Chondrocyte (in vitro differentiated cells): Measurements from ENCODE around the gene DNAH7. TPM values are rescaled to one million over a fixed set of nuclear protein-coding genes. Genes with fewer than 3 reads are reported as not detected.
A peak's percentile ranks its signal among the peaks of the same experiment; 100 is the strongest.

Source experiments
- DNase-seq: peaks from one replicate; pipeline ENCODE4 v3.0.0; 2021; ENCODE audit warnings: mixed read lengths, low spot score
- H3K27ac Mint-ChIP-seq: one replicate; pipeline ENCODE4 v1.8.0; 2021; ENCODE audit warnings: mild to moderate bottlenecking, moderate library complexity, mixed read lengths; ENCODE audit not compliant: unreplicated experiment
- H3K27me3 Mint-ChIP-seq: 2 replicates; pipeline ENCODE4 v1.8.0; 2021; ENCODE audit warnings: low read depth, mixed read lengths
- H3K36me3 Mint-ChIP-seq: 2 replicates; pipeline ENCODE4 v1.8.0; 2021; ENCODE audit warnings: low read depth, mixed read lengths
- H3K4me1 Mint-ChIP-seq: 2 replicates; pipeline ENCODE4 v1.8.0; 2021; ENCODE audit warnings: low read depth, mild to moderate bottlenecking, mixed read lengths
- H3K4me3 Mint-ChIP-seq: one replicate; pipeline ENCODE4 v1.8.0; 2021; ENCODE audit warnings: mild to moderate bottlenecking, moderate library complexity, mixed read lengths; ENCODE audit not compliant: unreplicated experiment
- H3K9me3 Mint-ChIP-seq: 2 replicates; pipeline ENCODE4 v1.8.0; 2021; ENCODE audit warnings: low read depth, mixed read lengths
- total RNA-seq: library from RNA; stranded (reverse); gene quantifications from 3 replicates; pipeline ENCODE4 v1.2.1, GENCODE V29; 2021
- TF ChIP-seq, protein P1 (sequence below): fragments of 200-600 bp; sonication (generic); IDR thresholded peaks from 2 replicates; pipeline ENCODE4 v1.5.0; 2021; ENCODE audit warnings: antibody characterized with exemption, mild to moderate bottlenecking, moderate library complexity

DNAH7 gene
- total RNA-seq, 1 donor from 2014 or later = 0.20 TPM

DNA sequence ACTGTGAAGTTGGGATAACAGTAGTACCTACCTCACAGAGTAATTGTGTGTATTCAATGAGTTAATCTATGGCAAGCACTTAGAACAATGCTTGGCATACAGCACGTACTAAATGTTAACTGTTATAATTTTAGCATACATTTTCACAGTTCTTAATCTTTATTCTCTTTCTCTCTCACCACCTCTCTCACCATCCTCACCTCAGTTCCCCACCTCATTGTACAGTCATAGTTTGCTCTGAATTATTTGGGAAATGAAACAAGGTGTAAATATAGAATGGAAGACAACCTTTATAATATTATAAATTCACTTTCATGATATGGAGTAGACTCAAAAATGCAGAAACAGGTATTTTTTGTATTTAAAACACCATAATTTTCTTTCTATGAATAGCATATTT lies 40.0 kb upstream of the DNAH7 start:
- H3K27ac Mint-ChIP-seq = no peak overlapping the region
- no peak for DNase-seq
- no peak overlapping the region for H3K4me3 Mint-ChIP-seq
- H3K9me3 Mint-ChIP-seq = no peaks in the 10 kb centered on the region
- H3K36me3 Mint-ChIP-seq = no peaks in the 10 kb centered on the region
- H3K27me3 Mint-ChIP-seq = no peaks in the 10 kb centered on the region
- peaks cover 49% of the 10 kb centered on the region for H3K4me1 Mint-ChIP-seq
- TF ChIP-seq, protein P1, sequence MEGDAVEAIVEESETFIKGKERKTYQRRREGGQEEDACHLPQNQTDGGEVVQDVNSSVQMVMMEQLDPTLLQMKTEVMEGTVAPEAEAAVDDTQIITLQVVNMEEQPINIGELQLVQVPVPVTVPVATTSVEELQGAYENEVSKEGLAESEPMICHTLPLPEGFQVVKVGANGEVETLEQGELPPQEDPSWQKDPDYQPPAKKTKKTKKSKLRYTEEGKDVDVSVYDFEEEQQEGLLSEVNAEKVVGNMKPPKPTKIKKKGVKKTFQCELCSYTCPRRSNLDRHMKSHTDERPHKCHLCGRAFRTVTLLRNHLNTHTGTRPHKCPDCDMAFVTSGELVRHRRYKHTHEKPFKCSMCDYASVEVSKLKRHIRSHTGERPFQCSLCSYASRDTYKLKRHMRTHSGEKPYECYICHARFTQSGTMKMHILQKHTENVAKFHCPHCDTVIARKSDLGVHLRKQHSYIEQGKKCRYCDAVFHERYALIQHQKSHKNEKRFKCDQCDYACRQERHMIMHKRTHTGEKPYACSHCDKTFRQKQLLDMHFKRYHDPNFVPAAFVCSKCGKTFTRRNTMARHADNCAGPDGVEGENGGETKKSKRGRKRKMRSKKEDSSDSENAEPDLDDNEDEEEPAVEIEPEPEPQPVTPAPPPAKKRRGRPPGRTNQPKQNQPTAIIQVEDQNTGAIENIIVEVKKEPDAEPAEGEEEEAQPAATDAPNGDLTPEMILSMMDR = no peak

DNA sequence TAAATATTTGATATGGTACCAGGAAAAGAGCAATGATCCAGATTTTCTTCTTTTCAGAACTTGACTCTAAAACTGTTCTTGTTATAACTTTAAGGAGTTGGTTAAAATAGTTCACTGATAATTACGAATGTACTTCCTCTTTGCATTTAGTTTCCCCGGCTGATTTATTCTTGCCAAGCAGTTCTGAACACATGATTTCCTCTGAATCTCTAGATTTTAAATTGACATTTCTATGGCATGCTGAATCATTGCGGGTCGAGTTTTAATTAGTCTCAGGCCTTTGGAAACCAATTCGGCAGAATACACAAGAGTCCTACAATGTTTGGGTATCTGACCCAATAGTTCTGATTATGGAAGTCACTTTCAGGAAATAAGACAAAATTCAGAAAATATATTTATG lies 37.3 kb upstream of the DNAH7 start:
- Mint-ChIP-seq H3K4me3 (no peak overlapping the region), H3K9me3 (peaks cover 2% of the 10 kb centered on the region), H3K27ac (peak overlapping the region; percentile 52), H3K4me1 (peaks cover 47% of the 10 kb centered on the region), H3K27me3 (no peaks in the 10 kb centered on the region), H3K36me3 (no peaks in the 10 kb centered on the region)
- TF ChIP-seq, protein P1 = no peak
- no peak for DNase-seq

DNA sequence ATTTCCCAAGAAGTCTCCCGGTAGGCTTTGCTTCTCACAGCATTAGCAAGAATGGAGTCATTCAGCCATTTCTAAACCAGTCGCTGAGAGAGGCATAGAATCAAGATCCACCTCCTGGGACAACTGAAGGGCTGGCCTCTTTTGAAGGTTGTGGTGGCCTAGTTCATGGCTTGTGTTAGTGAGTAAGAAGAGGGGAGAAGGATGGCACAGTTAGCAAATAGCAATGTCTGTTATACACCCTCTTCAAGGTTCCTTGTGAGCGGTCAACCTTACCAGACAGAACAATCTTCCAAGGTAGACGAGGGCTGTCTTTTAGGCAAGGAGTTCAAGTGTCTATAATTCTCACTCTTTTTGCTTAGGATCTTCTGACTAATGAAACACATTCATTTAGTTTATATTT lies 35.4 kb upstream of the DNAH7 start:
- TF ChIP-seq, protein P1 = no peak
- Mint-ChIP-seq H3K36me3 (no peaks in the 10 kb centered on the region), H3K27me3 (no peaks in the 10 kb centered on the region), H3K27ac (no peak overlapping the region), H3K9me3 (peaks cover 2% of the 10 kb centered on the region), H3K4me3 (no peak overlapping the region), H3K4me1 (peaks cover 57% of the 10 kb centered on the region)
- DNase-seq = no peak

DNA sequence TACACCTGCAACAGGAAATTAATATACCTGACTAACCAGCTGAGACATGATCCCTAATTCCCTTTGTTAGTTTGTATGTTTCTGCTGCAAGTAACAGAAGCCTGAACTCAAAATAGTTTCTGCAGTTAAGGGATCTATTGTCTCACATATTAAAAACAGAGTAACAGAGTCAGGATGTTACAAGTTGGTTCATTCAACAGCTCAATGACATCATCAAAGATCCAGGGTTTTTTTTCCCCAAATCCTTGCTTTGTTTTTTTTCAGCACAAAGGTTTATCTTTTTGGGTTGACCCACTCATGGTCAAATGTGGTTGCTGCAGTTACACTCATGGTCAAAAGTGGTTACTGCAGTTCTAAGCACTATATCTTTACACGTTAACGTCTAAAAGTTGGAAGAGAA lies 35.0 kb upstream of the DNAH7 start:
- H3K27ac Mint-ChIP-seq = no peak overlapping the region
- H3K36me3 Mint-ChIP-seq = no peaks in the 10 kb centered on the region
- H3K9me3 Mint-ChIP-seq = peaks cover 2% of the 10 kb centered on the region
- DNase-seq = no peak
- no peak overlapping the region for H3K4me3 Mint-ChIP-seq
- H3K4me1 Mint-ChIP-seq = peaks cover 57% of the 10 kb centered on the region
- H3K27me3 Mint-ChIP-seq = no peaks in the 10 kb centered on the region
- TF ChIP-seq, protein P1 = no peak

DNA sequence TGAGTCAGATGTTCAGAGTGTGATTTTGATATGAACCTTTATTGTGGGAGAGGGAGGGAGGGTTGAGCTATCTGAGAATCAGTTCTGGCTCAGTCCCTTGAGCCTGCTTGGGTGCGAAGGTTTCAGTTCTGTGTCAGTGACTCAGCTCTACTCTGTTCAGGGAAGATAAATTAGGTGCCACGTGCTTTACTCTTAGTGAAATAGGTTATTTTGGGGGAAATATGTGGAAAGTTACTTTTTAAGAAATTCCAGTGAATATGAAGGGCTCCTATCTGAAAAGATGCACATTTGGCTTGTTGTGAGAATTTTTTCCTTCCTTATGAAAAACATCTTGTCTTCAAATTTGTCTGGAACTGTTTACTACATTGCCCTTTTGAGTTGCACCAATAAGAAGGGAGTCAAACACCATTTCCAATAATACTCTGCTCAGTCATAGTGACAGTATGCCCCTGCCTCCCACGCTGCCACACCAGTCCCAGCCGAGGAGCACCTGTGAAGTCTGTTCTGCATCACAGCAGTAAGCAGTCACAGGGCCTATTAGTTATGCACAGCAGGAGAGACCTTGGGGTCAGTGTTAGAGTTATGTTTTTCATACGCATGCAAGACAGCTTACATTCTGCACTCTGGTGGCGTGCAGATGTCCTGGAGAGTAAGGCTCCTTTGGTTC lies 32.8 kb upstream of the DNAH7 start:
- no peak overlapping the region for H3K4me3 Mint-ChIP-seq
- no peaks in the 10 kb centered on the region for H3K27me3 Mint-ChIP-seq
- H3K36me3 Mint-ChIP-seq = no peaks in the 10 kb centered on the region
- TF ChIP-seq, protein P1 = peak; percentile 19
- peaks cover 55% of the 10 kb centered on the region for H3K4me1 Mint-ChIP-seq
- peaks cover 2% of the 10 kb centered on the region for H3K9me3 Mint-ChIP-seq
- no peak for DNase-seq
- peak overlapping the region; percentile 59 for H3K27ac Mint-ChIP-seq
